GM19324 (cell line): ENCODE results near the gene MYO9B.

Source experiments
- ATAC-seq: cut with Tn5 transposase; IDR thresholded peaks from one replicate; pipeline ENCODE4 v1.9.1; 2021; ENCODE audit warnings: mild to moderate bottlenecking, moderate library complexity; ENCODE audit not compliant: unreplicated experiment, low FRiP score

MYO9B gene, protein sequence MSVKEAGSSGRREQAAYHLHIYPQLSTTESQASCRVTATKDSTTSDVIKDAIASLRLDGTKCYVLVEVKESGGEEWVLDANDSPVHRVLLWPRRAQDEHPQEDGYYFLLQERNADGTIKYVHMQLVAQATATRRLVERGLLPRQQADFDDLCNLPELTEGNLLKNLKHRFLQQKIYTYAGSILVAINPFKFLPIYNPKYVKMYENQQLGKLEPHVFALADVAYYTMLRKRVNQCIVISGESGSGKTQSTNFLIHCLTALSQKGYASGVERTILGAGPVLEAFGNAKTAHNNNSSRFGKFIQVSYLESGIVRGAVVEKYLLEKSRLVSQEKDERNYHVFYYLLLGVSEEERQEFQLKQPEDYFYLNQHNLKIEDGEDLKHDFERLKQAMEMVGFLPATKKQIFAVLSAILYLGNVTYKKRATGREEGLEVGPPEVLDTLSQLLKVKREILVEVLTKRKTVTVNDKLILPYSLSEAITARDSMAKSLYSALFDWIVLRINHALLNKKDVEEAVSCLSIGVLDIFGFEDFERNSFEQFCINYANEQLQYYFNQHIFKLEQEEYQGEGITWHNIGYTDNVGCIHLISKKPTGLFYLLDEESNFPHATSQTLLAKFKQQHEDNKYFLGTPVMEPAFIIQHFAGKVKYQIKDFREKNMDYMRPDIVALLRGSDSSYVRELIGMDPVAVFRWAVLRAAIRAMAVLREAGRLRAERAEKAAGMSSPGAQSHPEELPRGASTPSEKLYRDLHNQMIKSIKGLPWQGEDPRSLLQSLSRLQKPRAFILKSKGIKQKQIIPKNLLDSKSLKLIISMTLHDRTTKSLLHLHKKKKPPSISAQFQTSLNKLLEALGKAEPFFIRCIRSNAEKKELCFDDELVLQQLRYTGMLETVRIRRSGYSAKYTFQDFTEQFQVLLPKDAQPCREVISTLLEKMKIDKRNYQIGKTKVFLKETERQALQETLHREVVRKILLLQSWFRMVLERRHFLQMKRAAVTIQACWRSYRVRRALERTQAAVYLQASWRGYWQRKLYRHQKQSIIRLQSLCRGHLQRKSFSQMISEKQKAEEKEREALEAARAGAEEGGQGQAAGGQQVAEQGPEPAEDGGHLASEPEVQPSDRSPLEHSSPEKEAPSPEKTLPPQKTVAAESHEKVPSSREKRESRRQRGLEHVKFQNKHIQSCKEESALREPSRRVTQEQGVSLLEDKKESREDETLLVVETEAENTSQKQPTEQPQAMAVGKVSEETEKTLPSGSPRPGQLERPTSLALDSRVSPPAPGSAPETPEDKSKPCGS (N-terminal part only)

DNA sequence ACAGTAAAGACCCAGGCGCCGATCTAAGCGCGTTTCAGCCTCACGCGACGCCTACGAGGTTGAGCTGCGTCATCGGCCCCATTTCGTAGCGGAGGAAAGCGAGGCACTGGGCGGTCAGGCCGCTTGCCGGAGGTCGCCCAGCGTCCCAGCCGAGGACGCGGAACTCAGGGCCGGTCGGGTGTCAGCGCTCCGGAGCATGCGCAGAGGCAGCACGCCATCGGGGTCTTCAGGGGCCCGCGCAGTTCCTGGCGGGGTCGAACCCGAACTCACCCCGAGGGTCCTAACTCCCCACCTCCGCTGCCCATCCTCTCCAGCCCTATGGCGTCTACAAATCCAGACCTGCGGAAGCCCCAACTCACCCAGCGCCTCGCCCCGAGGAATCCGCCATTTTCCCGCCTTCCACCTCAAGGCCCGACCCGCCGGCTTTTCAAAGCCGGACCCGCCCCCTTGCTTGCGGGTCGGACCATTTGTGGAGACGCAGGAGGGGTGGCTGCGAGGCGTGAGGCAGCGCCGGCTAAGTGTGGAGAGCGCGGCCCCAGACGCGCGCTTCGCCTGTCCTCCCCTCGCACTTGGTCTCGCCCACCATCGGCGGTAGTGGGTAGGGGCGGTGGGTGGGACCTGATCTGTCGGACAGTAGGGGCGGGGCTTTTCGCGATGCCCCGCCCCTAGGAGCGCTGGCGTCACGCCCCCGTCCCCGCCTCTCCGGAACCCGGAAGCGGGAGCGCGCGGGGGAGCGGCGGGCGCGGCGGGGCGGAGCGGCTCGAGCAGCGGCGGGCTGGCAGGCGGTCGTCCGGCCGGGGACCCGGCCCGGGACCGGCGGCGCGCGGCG is at the start of gene MYO9B, which contains the start of gene HAUS8:
Gene MYO9B, plus strand, starts transcription at position 743 of the 829 bp plus-strand sequence. CDS start 25,941 bp downstream, outside the sequence.
Gene HAUS8, minus strand, starts transcription at position 418 of the 829 bp plus-strand sequence. Its CDS starts 30 bp downstream, at position 388.
- ATAC-seq = peak; percentile 80

DNA sequence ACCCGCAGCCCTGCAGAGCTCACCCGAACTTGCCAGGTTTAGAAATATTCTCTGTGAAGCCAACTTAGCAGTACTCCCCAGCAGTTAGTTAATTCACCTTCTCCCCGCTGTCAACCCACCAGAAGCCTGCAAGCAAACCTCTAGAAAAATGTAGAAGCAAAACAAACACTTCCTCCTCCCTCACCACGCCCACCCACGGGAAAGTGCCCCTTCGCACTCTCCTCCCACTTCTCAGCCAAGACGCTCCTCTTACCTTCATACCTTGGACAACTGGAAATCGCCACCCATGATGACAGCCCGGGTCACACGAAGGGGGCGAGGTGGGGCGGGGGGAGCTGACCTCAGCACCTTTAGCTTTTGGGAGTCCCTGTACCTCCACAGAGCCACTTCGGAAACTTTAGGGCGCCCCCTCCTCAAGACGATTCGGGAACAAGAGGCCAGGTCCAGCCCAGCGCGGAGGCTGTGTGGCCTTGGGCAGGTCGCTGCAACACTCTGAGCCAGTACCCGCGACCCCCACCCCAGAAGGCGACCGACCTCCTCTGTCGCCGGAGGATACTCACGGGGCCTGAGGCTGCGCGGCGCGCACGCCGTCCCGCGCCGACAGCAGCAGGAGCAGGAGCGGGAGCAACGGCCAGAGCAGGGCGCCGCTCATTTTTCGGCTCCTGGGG is 49.5 kb upstream of the MYO9B start:
- no peak for ATAC-seq

DNA sequence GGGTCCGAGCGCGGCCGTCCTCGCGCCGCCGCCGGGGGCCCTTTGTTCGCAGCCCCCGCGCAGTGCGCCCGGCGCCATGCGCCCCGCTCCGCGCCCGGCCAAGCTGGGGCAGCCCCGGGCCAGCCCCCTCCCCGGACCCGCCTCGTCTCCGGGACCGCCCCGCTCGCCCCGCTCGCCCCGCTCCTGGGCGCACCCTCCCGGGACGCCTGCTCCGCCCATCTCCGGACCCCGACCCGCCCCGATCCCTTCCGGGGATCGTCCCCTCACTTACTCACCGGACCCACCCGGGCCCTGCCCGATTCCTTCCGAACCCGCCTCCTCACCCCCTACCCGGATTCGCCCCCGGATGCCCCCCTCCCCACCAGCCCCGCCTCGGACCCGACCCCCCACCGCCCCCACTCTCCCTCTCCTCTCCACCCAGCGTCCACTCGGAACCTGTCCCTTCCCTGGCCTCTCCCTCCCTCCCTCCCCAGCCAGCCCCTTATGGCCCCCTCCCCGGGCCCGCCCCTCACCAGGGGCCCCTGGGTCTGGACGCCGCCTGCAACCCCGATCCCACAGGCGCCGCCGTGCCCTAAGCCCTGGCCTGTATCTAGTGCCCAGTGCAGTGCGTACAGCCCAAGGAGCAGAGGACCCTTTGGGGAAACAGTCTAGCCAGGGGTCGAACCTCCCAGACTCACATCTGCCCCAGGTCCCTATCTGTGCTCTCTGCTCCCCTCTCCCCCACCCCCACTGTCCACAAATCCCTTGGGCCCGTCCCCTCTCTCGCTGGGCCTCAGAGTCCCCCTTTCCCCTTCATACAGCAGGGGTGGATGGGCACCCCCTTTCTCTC is 48.7 kb upstream of the MYO9B start, which contains the start of gene CPAMD8:
Gene CPAMD8, minus strand, starts transcription at position 105 of the 829 bp plus-strand sequence. CDS start 168 bp downstream, outside the sequence.
- no peak for ATAC-seq

DNA sequence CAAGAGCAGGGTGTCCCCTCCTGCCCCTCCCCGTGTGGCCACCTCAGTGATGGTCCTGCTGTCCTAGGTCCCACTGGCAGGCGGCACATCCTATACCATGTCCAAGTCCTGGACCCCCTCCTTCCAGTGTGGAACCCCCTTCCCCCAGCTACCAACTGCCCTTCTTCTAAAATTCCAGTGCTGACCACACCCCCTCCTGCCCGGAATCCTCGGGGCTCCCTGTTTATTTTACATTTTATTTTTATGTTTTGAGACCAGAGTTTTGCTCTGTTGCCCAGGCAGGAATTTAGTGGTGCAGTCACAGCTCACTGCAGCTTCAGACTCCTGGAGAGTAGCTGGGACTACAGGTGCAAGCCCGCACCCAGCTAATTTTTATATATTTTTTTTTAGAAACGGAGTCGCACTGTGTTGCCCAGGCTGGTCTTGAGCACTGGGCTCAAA is 48.0 kb upstream of the MYO9B start:
- no peak for ATAC-seq

DNA sequence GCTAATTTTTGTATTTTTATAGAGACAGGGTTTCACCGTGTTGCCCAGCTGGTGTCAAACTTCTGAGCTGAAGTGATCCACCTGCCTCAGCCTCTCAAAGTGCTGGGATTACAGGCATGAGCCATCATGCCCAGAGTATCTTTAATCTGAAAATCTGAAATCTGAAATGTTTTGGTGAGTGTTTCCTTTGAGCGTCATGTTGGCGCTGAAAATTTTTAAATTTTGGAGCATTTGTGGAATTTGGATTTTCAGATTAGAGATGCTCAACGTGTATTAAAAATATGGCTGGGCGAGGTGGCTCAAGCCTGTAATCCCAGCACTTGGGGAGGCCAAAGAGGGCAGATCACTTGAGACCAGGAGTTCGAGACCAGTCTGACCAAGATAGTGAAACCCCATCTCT is 43.8 kb upstream of the MYO9B start:
- ATAC-seq = no peak

DNA sequence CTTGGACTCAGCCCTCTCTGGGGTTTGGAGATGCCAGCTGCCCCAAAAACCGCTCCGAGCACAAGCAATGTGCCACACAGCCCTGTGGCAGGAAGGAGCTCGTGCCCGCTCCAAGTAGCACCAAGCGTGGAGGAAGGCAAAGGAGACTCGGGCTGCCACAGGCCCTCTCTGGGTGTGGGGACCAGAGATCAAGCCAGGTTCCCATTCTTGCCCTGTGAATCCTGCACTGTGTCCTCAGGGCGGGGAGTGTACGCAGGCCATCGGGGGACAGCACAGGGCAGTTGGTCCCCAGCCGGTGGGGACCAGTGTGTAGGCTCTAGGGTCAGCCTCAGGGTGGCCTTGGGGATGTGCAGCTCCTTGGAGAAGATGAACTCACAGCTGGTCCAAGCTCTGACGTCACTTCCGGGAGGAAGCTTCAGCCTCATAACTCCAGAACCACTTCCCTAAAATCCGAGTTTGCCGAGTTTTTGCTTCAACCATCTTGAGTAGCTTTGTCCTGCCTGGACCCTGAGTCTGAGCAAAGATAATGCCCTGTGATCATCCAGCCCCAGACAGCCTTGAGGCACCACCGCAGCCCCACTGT is 39.6 kb upstream of the MYO9B start:
- no peak for ATAC-seq

DNA sequence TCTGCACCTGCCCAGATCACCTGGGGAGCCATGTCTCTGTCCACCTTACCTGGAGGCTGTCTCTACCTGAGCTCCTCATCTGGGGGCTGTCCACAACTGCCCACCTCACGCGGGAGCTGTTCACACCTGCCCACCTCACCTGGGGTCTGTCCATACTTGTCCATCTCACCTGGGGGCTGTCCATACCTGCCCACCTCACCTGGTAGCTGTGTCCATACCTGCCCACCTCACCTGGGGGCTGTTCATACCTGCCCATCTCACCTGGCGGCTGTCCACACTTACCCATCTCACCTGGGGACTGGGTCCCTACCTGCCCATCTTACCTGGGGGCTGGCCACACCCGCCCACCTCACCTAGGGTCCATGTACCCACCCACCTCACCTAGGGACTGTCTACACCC is 38.9 kb upstream of the MYO9B start:
- ATAC-seq = no peak

DNA sequence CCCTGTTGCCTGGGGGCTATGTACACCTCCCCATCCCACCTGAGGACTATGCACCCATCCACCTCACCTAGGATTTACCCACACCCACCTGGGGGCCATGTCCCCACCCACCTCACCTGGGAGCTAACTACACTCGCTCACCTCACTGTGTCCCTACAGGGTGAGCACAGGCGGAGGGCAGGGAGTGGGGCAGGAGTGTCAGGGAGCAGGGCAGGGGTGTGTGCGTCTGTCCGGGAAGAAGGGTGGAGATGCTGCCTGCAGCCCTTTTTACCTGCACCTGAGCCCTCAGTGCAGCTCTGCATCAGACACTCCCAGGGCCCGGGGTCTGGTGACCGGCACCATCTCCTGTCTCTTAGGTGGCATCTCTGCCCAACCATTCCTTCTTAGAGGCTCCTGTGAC is 38.4 kb upstream of the MYO9B start:
- no peak for ATAC-seq

DNA sequence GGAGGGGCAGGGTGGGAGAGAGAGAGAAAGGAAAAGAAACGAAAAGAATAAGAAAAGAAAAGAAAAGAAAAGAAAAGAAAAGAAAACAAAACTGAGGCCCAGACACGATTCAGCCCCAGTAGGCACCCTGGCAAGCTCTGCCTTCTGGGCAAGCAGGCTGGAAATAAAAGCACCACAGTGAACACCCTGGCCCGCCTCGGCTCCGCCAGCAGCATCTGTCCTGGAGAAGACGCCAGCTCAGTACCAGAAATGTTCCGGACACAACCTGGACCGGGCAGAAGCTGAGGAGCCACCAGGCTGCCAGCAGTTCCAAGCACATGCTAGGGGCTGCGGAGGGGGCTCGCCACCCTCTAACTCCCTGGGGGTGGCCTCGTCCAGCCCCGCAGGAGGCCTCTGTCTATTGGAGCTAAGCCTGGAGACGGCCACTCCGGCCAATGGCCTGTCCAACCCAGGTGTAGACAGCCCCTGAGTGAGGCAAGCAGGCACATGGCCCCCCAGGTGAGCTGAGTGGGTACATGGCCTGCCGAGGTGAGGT is 37.5 kb upstream of the MYO9B start:
- ATAC-seq = no peak

DNA sequence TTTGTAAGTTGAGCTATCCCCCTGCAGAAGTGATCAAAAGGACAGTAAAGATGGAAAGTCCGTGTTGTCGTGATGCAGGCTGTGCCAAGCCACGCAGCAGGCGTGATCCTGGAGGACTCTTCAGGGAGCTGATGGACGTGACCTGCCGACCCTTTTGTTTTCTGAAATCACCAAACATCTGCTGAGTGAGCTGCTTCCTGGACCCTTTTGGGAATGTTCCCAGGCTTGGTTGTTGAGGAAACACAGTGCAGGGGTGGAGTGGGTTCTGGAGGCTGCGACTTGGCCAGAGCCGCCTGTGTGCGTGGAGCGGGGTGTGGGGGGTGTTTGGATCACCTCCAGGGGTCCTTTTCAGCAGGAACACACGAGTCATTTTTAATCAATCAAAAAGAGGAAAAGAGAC is 33.6 kb upstream of the MYO9B start:
- ATAC-seq = no peak

DNA sequence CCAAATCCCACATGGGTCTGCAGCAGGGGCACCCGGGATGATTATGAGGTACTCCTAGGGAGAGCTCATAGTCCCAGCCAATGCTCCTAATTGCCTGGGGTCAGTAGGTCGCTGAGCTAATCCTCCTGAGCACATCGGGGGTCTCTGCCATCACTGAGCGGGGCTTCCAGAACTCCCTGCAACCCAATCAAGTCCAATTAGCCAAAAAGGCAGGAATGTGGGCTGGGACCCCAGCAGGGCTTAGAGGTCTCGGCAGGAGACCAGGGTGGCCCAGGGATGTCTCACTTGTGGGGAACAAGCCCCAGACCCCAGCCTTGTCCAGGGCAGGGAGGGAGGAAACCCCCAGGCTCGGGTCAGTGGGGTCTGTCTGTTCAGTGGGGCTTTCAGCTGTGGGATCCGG is 31.8 kb upstream of the MYO9B start:
- ATAC-seq = no peak

DNA sequence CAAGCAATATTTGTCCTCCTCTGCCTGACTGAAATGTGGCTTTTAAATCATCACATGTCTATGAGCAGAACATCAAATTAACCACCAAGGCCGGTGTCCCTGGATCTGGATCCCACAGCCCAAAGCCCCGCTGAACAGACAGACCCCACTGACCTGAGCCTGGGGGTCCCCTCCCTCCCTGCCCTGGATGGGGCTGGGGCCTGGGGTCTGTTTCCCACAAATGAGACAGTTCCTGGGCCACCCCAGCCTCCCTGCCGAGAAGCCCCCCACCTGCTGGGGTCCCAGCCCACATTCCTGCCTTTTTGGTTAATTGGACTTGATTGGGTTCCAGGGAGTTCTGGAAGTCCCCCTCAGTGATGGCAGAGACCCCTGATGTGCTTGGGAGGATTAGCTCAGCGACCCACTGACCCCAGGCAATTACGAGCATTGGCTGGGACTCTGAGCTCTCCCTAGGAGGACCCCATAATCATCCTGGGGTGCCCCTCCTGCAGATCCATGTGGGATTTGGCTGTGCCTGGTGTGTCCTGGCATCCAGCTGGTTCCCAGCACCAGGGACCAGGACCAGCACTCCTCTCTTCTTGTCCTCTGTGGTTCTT is 29.6 kb upstream of the MYO9B start:
- no peak for ATAC-seq

DNA sequence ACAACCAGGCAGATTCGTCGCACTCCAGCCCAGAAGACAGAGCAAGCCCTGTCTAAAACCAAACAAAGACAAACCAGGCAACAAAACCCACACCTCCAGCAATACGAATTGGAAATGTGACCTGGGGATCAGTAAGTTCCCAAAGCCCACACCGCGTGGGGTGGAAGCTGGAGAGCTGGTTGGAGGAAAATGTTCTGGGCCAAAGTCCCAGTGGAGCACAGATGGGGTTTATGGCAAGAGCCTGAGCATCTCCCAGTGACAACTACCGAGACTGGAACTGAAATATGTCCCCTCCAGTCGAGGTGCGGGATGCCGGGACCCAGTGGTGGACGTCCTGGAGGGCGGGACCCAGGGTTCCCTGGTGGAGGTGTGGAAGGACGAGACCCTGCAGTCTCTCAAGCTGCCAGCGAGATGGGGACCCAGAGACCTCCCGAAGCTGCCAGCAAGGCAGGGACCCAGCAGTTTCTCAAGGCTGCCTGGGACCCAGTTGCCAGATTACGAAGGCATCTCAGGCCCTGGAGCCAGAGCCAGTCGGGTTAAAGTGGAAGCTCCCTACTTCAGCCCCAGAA is 26.6 kb upstream of the MYO9B start:
- no peak for ATAC-seq

DNA sequence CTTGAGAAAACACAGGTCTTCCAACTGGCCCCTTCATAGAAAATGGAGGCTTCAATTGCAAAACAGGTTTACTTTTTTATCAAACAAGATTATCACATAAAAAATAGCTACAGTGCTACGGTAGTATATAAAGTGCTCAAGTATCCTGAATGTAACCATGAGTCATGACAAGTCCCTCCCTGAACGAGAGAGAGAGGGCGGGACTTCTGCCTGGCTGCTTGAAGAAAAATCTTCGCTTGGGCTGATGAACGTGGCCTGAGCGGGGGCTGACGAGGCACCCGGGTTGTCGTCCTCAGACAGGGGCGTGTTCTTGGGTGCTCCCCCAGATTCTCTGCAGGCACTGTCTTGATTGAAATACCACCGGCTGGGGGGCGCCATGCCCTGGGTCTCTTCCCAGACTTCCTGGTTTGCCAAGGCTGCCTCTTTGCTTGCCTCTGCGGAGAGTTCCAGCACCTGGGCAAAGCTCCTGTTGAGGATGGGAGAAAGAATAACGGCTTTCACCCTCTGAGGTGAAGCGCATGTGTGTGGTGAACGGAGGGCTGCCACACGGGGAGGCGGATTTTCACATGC is 25.8 kb upstream of the MYO9B start:
- ATAC-seq = no peak

DNA sequence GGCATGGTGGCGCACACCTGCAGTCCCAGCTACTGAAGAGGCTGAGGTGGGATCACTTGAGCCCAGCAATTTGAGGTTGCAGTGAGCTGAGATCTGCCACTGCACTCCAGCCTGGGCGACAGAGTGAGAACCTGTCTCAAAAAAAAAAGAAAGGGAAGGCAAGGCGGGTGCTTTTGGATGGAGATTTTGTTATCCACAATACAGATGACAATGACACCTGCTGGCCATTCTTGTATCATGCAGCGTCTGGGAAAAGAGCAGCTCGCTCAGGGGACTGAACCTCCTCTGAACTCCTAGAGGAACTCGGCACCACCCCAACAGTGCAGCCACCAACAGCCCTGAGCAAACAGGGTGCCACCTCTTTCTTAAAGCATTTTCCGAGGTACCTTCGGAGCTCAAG is 23.1 kb upstream of the MYO9B start:
- ATAC-seq = no peak

DNA sequence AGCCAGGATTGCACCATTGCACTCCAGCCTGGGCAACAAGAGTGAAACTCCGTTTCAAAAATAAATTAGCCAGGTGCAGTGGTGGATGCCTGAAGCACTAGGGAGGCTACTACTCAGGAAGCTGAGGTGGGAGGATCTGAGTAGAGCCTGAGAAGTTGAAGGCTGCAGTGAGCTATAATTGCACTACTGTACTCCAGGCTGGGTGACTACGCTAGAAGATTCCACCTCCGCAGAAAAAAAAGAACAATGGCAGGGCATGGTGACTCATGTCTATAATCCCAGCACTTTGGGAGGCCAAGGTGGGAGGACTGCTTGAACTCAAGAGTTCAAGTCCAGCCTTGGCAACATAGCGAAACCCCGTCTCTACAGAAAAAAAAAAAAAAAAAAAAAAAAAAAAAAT is 20.8 kb upstream of the MYO9B start:
- no peak for ATAC-seq
